ENCODE data around the gene TAF9. TPM values are rescaled to one million over a fixed set of nuclear protein-coding genes. Genes with fewer than 3 reads are reported as not detected.
A peak's percentile ranks its signal among the peaks of the same experiment; 100 is the strongest.
"Not testable (repeated sequence)": the region's sequence is repeated elsewhere in the genome, so short reads cannot be mapped to it uniquely, and the experiment has no call there.

The TAF9 gene, protein sequence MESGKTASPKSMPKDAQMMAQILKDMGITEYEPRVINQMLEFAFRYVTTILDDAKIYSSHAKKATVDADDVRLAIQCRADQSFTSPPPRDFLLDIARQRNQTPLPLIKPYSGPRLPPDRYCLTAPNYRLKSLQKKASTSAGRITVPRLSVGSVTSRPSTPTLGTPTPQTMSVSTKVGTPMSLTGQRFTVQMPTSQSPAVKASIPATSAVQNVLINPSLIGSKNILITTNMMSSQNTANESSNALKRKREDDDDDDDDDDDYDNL
- total RNA-seq, result 10 to 100 TPM; 53.7 to 61.4 TPM

DNA sequence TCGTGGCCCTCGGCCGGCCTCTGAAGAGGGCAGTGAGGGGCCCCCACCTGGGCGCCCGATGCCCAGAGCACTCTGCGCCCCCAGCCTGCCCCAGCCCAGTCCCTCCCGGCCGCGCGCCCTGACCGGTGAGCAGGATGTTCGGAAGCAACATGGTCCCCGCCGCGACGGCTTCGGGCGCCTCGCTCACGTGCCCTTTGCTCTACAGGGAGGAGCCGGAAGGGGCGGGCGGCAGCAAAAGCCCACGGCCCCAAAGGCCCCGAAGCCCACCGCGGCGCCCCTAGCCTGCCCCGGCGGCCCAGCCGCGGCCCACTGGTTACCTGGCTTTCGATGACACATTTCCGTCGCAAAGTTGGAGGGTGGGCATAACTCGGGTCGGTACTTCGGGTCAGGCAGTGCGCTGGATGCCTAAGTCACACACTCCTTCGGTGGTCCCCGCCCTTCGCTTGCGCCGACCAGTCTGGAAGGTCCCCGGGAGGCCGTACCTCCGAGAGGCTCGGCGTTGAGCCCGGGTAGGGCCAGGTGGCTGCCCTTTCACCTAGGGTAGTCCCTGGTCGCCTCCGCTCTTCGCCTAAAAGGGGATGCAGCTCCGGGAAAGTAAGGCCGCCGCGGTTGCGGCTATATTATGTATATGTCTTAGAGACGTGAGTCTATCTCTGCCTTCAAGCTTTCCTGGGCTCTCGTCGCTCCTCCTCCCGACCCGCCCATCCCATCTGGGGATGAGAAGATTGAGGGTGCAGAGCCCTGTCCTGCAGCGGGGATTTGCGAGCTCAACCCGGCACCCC, at the start of gene TAF9, which contains the start of the genes AK6 and RAD17:
Gene TAF9, minus strand, starts transcription at position 181 of the 782 bp plus-strand sequence. CDS start 3,783 bp downstream, outside the sequence.
Gene AK6, minus strand, starts transcription at position 181 of the 782 bp plus-strand sequence. Its CDS starts 30 bp downstream, at position 151.
Gene RAD17, plus strand, starts transcription at position 479 of the 782 bp plus-strand sequence. CDS start 2,391 bp downstream, outside the sequence.
- Mint-ChIP-seq H3K27me3 (no peaks in the 10 kb centered on the region), H3K9me3 (no peaks in the 10 kb centered on the region), H3K36me3 (ENCODE audit: low read depth) (peaks cover 22% of the 10 kb centered on the region), H3K27ac (peak within 1 kb of the TSS; percentile 99), H3K4me1 (peaks cover 46% of the 10 kb centered on the region), H3K4me3 (peak within 1 kb of the TSS; percentile 95)
- POLR2A ChIA-PET, result no interaction called here
- CTCF ChIA-PET, result interaction anchor here (0.8 to 1.4 kb wide), 2 partner anchors 10 to 276 kb away, joined by 4 read pairs; partner anchors contain the start of gene SLC30A5
- DNase-seq, result peak; percentile 92

DNA sequence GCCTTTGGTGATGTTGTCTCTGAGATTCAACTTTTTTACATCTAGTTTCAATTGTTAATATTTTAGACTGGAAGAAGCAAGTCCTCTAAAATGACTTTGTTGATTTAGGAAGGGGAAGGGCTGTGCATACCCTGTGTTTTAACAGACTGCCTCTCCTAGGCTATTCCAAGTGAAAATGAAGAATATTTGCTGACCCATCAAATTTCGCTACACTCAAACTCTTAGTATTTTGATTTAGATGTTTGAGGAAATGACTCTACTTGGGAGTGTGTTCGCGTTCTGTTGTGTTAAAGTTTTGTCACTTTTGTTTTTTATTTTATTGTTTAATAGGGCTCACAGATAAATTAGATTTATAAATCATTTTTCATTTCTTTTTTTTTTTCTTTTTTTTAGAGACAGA, 49.2 kb upstream of the TAF9 start:
- no peak for DNase-seq
- H3K4me3 Mint-ChIP-seq, result no peak overlapping the region
- CTCF ChIA-PET, result no interaction called here
- H3K4me1 Mint-ChIP-seq, result peaks cover 10% of the 10 kb centered on the region
- H3K36me3 Mint-ChIP-seq (ENCODE audit: low read depth), result peaks cover 6% of the 10 kb centered on the region
- no peaks in the 10 kb centered on the region for H3K9me3 Mint-ChIP-seq
- no peak overlapping the region for H3K27ac Mint-ChIP-seq
- POLR2A ChIA-PET, result no interaction called here
- H3K27me3 Mint-ChIP-seq, result peaks cover 2% of the 10 kb centered on the region

DNA sequence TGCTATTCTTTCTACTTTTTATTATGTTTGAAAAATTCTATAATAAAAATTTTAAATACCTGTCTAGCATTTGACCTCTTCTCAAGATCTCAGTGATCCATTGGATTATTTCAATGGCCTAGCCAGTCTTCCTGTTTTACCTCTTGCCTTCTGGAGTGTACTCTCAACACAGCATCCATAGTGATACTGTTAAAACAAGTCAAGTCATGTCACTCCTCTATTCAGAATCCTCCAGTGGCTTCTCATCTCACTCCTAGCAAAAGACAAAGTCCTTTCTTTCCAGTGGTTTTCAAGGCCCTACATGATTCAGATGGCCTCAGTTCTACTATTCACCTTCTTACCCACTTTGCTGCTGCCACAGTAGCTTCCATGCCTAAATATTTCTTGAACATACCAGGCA, 47.4 kb upstream of the TAF9 start:
- no peak overlapping the region for H3K27ac Mint-ChIP-seq

DNA sequence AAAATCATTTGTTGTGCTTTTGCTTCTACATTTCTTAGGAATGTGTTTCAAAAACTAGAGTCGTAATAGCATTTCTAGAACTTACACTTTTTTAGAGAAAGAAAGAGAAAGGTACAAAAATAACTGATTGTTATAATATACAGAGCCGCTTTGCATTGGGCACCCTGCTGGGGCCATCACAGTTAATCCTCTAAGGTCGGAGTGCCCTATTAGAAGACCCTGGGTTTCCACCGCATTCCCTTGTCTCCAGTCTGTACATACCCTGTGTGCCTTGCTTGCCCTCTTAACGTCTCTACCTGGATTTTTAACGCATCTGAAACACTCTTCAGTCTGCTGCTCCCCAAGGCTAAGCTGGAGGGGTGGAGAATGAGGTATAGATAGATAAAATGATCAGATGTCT, 46.9 kb upstream of the TAF9 start:
- H3K9me3 Mint-ChIP-seq, result no peaks in the 10 kb centered on the region
- peaks cover 2% of the 10 kb centered on the region for H3K27me3 Mint-ChIP-seq
- POLR2A ChIA-PET, result no interaction called here
- peaks cover 11% of the 10 kb centered on the region for H3K36me3 Mint-ChIP-seq (ENCODE audit: low read depth)
- no peak overlapping the region for H3K27ac Mint-ChIP-seq
- peaks cover 10% of the 10 kb centered on the region for H3K4me1 Mint-ChIP-seq
- no peak for DNase-seq
- CTCF ChIA-PET, result no interaction called here
- H3K4me3 Mint-ChIP-seq, result peak overlapping the region; percentile 62

More for the DNA sequence above, 47.4 kb upstream of the TAF9 start:
- Mint-ChIP-seq H3K9me3 (no peaks in the 10 kb centered on the region), H3K4me3 (no peak overlapping the region), H3K4me1 (peaks cover 10% of the 10 kb centered on the region), H3K36me3 (ENCODE audit: low read depth) (peaks cover 7% of the 10 kb centered on the region), H3K27me3 (peaks cover 2% of the 10 kb centered on the region)
- CTCF ChIA-PET, result no interaction called here
- DNase-seq, result no peak
- POLR2A ChIA-PET, result no interaction called here

DNA sequence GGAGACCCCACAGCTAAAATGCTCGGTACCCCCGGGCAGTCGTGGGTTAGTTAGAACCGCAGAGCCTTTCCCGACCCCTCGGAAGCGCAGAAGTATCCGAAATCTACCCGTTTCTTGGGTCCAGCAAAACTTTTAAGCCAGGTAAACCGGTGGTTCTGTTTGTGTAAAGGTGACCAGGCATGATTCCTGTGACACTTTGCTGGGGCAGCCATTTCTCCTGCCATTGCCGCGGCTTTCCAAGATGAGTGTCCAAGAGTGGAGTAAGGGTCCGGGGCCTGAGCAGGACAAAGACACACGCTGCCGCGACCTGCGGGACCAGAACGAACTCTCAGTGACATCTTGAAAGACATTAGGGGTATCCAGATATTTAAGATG, 46.3 kb upstream of the TAF9 start:
- Mint-ChIP-seq H3K4me3 (peak overlapping the region; percentile 62), H3K4me1 (peaks cover 10% of the 10 kb centered on the region), H3K27ac (no peak overlapping the region), H3K36me3 (ENCODE audit: low read depth) (peaks cover 11% of the 10 kb centered on the region), H3K9me3 (no peaks in the 10 kb centered on the region), H3K27me3 (peaks cover 2% of the 10 kb centered on the region)
- CTCF ChIA-PET, result interaction anchor here (1.1 kb wide), 1 partner anchor 9 kb away, joined by 3 read pairs; no protein-coding TSS in a partner anchor
- DNase-seq, result no peak
- POLR2A ChIA-PET, result no interaction called here

DNA sequence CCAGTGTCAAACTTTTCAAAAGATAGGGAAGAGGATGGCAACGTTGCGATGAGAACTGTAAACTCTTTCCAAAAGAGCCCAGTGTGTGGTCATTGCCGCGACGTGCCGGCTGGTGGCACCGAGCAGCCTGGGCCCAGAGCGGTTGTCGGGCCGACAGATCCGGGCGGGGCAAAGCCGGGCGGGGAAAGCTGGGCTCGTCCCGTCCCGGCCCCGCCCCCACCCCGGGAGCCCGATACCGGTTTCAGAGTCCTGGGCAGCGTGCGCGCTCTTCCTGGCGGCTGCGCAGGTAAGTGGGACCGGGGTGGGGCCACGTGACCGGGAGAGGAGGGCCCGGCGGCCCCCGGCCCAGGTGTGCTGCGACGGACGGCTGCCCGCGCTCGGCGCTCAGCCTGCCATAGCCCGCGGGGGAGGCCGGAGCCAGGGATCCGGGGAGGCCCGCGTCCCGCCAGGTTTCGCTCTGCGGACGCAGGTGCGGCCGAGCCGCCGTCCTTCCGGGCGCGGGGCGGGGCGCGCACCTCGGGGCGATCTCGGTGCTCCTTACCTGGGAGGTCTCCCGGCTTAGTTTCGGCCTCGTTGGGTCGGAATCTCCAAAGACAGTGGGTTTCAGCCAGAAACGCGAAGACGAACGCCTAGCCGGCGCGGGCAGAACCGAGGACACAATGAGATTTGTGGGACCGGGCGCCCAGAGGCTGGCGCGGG, 45.7 kb upstream of the TAF9 start, which contains the start of gene MARVELD2:
Gene MARVELD2, plus strand, starts transcription at position 232 of the 699 bp plus-strand sequence. CDS start 4,270 bp downstream, outside the sequence.
- peaks cover 10% of the 10 kb centered on the region for H3K4me1 Mint-ChIP-seq
- DNase-seq, result peak; percentile 19
- H3K27ac Mint-ChIP-seq, result no peak within 1 kb of the TSS
- ChIA-PET CTCF (interaction anchor here (1.1 kb wide), 1 partner anchor 8 kb away, joined by 3 read pairs; no protein-coding TSS in a partner anchor), POLR2A (no interaction called here)
- H3K36me3 Mint-ChIP-seq (ENCODE audit: low read depth), result peaks cover 11% of the 10 kb centered on the region
- peak within 1 kb of the TSS; percentile 62 for H3K4me3 Mint-ChIP-seq
- H3K9me3 Mint-ChIP-seq, result no peaks in the 10 kb centered on the region
- H3K27me3 Mint-ChIP-seq, result peaks cover 2% of the 10 kb centered on the region

DNA sequence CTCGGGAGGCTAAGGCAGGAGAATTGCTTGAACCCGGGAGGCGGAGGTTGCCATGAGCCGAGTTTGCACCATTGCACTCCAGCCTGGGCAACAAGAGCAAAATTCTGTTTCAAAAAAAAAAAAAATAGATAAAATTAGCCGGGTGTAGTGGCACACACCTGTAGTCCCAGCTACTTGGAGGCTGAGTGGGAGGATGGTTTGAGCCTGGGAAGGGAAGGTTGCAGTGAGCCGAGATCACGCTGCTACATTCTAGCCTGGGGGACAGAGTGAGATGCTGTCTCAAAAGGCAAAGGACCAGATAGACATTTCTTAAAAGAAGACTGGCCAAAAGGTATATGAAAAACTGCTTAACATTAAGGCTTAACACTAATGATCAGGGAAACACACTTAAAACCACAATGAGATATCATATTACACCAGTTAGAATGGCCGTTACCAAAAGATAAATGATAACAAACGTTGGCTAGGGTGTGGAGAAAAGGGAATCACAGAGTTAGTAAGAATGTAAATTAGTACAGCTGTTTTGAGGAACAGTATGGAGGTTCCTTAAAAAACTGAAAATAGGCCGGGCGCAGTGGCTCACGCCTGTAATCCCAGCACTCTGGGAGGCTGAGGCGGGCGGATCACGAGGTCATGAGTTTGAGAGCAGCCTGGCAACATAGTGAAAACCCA, 35.5 kb upstream of the TAF9 start:
- Mint-ChIP-seq H3K36me3 (ENCODE audit: low read depth) (peaks cover 35% of the 10 kb centered on the region), H3K27ac (no peak overlapping the region), H3K27me3 (no peaks in the 10 kb centered on the region), H3K4me3 (no peak overlapping the region), H3K4me1 (no peaks in the 10 kb centered on the region), H3K9me3 (peaks cover 2% of the 10 kb centered on the region)
- no peak for DNase-seq
- ChIA-PET POLR2A (no interaction called here), CTCF (no interaction called here)

DNA sequence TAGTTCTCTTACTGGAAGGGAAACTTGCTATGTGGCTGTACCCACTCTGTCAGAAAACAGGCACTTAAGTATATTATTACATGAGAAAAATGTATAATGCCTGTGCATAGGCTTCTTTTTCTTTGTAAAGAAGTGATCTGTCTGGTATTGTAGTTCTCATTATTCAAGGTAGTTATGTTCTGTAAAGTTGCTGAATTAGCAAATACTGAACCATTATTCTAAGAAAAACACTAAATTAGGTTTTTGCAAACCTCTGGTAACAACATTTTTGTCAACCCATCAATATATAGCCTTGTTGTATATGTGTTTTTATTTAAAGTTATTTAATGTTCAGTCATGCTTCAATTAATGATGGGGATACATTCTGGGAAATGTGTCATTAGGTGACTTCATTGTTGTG, 9.1 kb upstream of the TAF9 start:
- Mint-ChIP-seq H3K4me1 (no peaks in the 10 kb centered on the region), H3K36me3 (ENCODE audit: low read depth) (peaks cover 14% of the 10 kb centered on the region), H3K27ac (no peak overlapping the region), H3K9me3 (no peaks in the 10 kb centered on the region), H3K27me3 (no peaks in the 10 kb centered on the region), H3K4me3 (no peak overlapping the region)
- DNase-seq, result no peak
- POLR2A ChIA-PET, result no interaction called here
- CTCF ChIA-PET, result interaction anchor here (0.6 kb wide), 1 partner anchor 153 kb away, joined by 4 read pairs; no protein-coding TSS in a partner anchor

DNA sequence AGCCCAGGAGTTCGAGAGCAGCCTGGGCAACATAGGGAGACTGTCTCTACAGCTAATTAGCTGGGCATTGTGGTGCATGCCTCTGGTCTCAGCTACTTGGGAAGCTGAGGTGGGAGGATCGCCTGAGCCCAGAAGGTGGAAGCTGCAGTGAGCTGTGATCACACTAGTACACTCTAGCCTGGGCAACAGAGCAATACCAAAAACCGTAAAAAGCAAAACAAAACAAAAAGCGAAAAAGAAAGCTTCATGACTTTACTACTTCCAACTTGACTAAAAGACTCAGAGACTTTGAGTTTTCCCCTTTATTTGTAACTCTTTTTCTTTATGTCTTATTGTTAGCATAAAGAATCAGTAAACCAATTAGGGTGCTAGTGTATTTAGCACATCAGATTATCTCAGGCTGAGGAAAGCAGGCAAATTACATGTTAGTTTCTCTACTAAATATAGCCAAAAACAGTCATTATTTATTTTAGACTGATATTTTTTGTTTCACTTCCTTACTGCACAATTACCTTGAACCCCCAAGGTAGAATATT, 5.7 kb upstream of the TAF9 start:
- Mint-ChIP-seq H3K9me3 (no peaks in the 10 kb centered on the region), H3K36me3 (ENCODE audit: low read depth) (peaks cover 10% of the 10 kb centered on the region), H3K27ac (no peak overlapping the region), H3K4me3 (no peak overlapping the region), H3K4me1 (peaks cover 18% of the 10 kb centered on the region), H3K27me3 (no peaks in the 10 kb centered on the region)
- no peak for DNase-seq
- ChIA-PET CTCF (no interaction called here), POLR2A (no interaction called here)

DNA sequence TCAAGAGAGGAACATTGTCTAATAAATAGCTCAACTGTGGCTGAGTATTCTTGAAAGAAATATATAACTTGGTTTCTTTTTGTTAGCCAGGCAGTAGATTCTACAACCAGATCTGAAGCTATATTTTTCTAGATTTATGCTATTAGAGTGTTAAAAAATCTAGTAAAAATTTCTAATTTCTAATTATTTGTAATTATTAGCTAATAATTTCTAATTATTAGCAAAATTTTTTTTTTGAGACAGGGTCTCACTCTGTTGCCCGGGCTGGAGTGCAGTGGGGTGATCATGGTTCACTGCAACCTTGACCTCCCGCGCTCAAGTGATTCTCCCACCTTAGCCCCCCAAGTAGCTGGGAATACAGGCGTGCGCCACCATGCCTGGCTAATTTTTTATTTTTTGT, 3.1 kb upstream of the TAF9 start:
- Mint-ChIP-seq H3K27ac (peak overlapping the region; percentile 61), H3K9me3 (no peaks in the 10 kb centered on the region), H3K27me3 (no peaks in the 10 kb centered on the region), H3K4me1 (peaks cover 30% of the 10 kb centered on the region), H3K36me3 (ENCODE audit: low read depth) (peaks cover 14% of the 10 kb centered on the region), H3K4me3 (no peak overlapping the region)
- POLR2A ChIA-PET, result no interaction called here
- DNase-seq, result no peak
- CTCF ChIA-PET, result interaction anchor here (1.1 to 1.7 kb wide), 2 partner anchors 15 to 329 kb away, joined by 3 to 5 read pairs; no protein-coding TSS in a partner anchor

DNA sequence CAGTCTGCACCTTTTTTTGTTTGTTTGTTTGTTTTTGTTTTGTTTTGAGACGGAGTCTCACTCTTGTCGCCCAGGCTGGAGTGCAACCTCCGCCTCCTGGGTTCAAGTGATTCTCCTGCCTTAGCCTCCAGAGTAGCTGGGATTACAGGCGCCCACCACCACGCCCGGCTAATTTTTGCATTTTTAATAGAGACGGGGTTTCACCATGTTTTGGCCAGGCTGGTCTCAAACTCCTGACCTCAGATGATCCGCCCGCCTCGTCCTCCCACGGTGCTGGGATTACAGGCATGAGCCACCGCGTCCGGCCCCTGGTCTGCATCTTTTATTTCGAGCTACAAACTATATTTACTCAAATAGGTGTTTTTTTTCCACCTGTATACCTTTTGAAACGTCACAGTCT, 1.0 kb upstream of the TAF9 start:
- CTCF ChIA-PET, result interaction anchor here (0.6 to 1.4 kb wide), 3 partner anchors 9 to 277 kb away, joined by 3 to 4 read pairs (median 4); partner anchors contain the start of gene SLC30A5
- H3K27me3 Mint-ChIP-seq, DNase-seq, H3K9me3 Mint-ChIP-seq, POLR2A ChIA-PET: not testable (repeated sequence)
- Mint-ChIP-seq H3K36me3 (ENCODE audit: low read depth) (peaks cover 17% of the 10 kb centered on the region), H3K4me3 (peak overlapping the region; percentile 95), H3K4me1 (peaks cover 40% of the 10 kb centered on the region), H3K27ac (peak overlapping the region; percentile 99)

Measured in activated CD4-positive, alpha-beta T cell treated with anti-CD3 and anti-CD28 coated beads, Interleukin-2, amount 10 ng/mL, durations not matched to agents 7 days and 5 days (primary cell).